Vagina (tissue), 2 donors: ENCODE measurements around the gene ALX3.

Experiments used
- POLR2A ChIP-seq, 2 donors: fragments of 450-650 bp; IDR thresholded peaks; one replicate each; pipeline ENCODE4 v1.6.1; 2017; ENCODE audit warnings: antibody characterized with exemption in 2 of 2, mild to moderate bottlenecking in 2 of 2, moderate library complexity in 2 of 2
- TF ChIP-seq, protein P1 (sequence below), 3 experiments: fragments of 450-650 bp in 2 of 3; fragments of 200-600 bp in 1 of 3; sonication (generic) in 1 of 3; IDR thresholded peaks; one replicate each; pipeline ENCODE4 v1.5.1; 2017 to 2019; ENCODE audit warnings: antibody characterized with exemption in 3 of 3, mild to moderate bottlenecking in 2 of 3, moderate library complexity in 2 of 3

DNA sequence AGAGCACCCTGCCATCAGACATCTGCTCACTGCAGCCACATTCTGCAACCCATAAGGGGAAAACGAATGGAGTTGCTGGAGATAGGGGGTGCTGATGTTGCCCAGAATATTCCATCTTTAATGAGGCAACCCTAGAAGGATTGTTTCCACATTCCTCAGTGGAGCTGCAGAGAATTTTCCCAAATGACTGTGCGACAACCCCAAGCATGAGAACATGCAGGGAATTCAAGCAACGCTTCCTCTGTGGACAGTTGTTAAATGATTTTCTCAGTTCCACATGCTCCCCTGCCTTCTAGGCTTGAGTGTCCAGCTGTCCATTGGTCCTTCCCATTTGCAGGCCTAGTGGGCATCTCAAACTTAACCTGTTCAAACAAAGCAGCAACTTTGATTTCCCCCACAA is 21.3 kb upstream of the ALX3 start:
- no peak for TF ChIP-seq POLR2A (IDR thresholded peaks at IDR 0.05)
- TF ChIP-seq, protein P1, sequence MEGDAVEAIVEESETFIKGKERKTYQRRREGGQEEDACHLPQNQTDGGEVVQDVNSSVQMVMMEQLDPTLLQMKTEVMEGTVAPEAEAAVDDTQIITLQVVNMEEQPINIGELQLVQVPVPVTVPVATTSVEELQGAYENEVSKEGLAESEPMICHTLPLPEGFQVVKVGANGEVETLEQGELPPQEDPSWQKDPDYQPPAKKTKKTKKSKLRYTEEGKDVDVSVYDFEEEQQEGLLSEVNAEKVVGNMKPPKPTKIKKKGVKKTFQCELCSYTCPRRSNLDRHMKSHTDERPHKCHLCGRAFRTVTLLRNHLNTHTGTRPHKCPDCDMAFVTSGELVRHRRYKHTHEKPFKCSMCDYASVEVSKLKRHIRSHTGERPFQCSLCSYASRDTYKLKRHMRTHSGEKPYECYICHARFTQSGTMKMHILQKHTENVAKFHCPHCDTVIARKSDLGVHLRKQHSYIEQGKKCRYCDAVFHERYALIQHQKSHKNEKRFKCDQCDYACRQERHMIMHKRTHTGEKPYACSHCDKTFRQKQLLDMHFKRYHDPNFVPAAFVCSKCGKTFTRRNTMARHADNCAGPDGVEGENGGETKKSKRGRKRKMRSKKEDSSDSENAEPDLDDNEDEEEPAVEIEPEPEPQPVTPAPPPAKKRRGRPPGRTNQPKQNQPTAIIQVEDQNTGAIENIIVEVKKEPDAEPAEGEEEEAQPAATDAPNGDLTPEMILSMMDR (IDR thresholded peaks at IDR 0.05): no peak
